PFSK-1 (cell line): ENCODE measurements around the gene CABLES2.

ENCODE experiments used
- FOXP2 ChIP-seq: optimal IDR thresholded peaks from 2 replicates; pipeline ENCODE3; 2011; ENCODE audit warnings: borderline replicate concordance, control low read depth, inconsistent platforms; ENCODE audit not compliant: insufficient read depth; ENCODE audit errors: extremely low read length, extremely low read depth
- POLR2AphosphoS5 ChIP-seq: IDR thresholded peaks from 2 replicates; pipeline ENCODE4 v1.6.1; 2012; ENCODE audit warnings: low read depth, mild to moderate bottlenecking, control low read depth, low read length, moderate library complexity
- SIN3A ChIP-seq: IDR thresholded peaks from 2 replicates; pipeline ENCODE4 v1.6.1; 2012; ENCODE audit warnings: mild to moderate bottlenecking, low read length, moderate library complexity, borderline replicate concordance; ENCODE audit not compliant: insufficient read depth
- TAF1 ChIP-seq: IDR thresholded peaks from 2 replicates; pipeline ENCODE4 v1.6.1; 2012; ENCODE audit warnings: low read length, control low read depth, borderline replicate concordance; ENCODE audit not compliant: insufficient read depth

- TF ChIP-seq POLR2AphosphoS5 = no peak
- no peak for TF ChIP-seq FOXP2
- TF ChIP-seq TAF1 = no peak
- TF ChIP-seq SIN3A = no peak
Measured at GRCh38 chr20:62402456-62403150, 4.5 kb downstream of the CABLES2 start.
